G401.6 (cell line): ENCODE results near the gene EMB.
"Not testable (repeated sequence)": the region's sequence is repeated elsewhere in the genome, so short reads cannot be mapped to it uniquely, and the experiment has no call there.

Experiments
- FAIRE-seq: peaks from 2 replicates; lab custom pipeline; 2012; peaks lifted over from hg19 to GRCh38; lab: Jason Lieb, UNC

The EMB gene

GRCh38 chr5:50421184-50421950 lies 19.7 kb downstream of the EMB start:
- FAIRE-seq: not testable (repeated sequence)

GRCh38 chr5:50420343-50420935 lies 20.6 kb downstream of the EMB start:
- no peak for FAIRE-seq

- FAIRE-seq: not testable (repeated sequence)
These were observed 21.4 kb downstream of the EMB start for GRCh38 chr5:50419656-50420055.

GRCh38 chr5:50416637-50417036 lies 24.5 kb downstream of the EMB start:
- not testable (repeated sequence) for FAIRE-seq

- FAIRE-seq: no peak
These were observed 25.2 kb downstream of the EMB start for GRCh38 chr5:50415912-50416311.

GRCh38 chr5:50410932-50411331 lies 30.2 kb downstream of the EMB start:
- FAIRE-seq: not testable (repeated sequence)

GRCh38 chr5:50406877-50407276 lies 34.2 kb downstream of the EMB start:
- no peak for FAIRE-seq

- no peak for FAIRE-seq
These were observed 39.8 kb downstream of the EMB start for GRCh38 chr5:50401336-50401735.

- not testable (repeated sequence) for FAIRE-seq
These were observed 47.0 kb downstream of the EMB start for GRCh38 chr5:50393925-50394609.

- not testable (repeated sequence) for FAIRE-seq
These were observed 48.8 kb downstream of the EMB start for GRCh38 chr5:50392289-50392688.

GRCh38 chr5:50384381-50384780 lies 56.7 kb downstream of the EMB start:
- FAIRE-seq: not testable (repeated sequence)

GRCh38 chr5:50376696-50377095 lies 64.4 kb downstream of the EMB start:
- not testable (repeated sequence) for FAIRE-seq

- not testable (repeated sequence) for FAIRE-seq
These were observed 71.6 kb downstream of the EMB start for GRCh38 chr5:50369287-50370033.

GRCh38 chr5:50365426-50366251 lies 75.4 kb downstream of the EMB start:
- no peak for FAIRE-seq

GRCh38 chr5:50364535-50365309 lies 76.4 kb downstream of the EMB start:
- not testable (repeated sequence) for FAIRE-seq

GRCh38 chr5:50359187-50359586 lies 81.9 kb downstream of the EMB start:
- FAIRE-seq: no peak

- no peak for FAIRE-seq
These were observed 88.7 kb downstream of the EMB start for GRCh38 chr5:50352382-50352781.
